GM23338 (cell line): ENCODE data around the gene INTS6L. TPM values are rescaled to one million over a fixed set of nuclear protein-coding genes. Genes with fewer than 3 reads are reported as not detected.

Experiments used
- ATAC-seq: fragments of 200-7000 bp; cut with Tn5 transposase; 3 replicates; pipeline ENCODE4 v1.9.1; 2020
- DNase-seq: peaks from one replicate; pipeline ENCODE4 v3.0.0-alpha.2; 2015; ENCODE audit warnings: low spot score
- H2AFZ ChIP-seq: fragments of 200-600 bp; sonication (generic); 2 replicates; pipeline ENCODE4 v1.8.0; 2016; ENCODE audit warnings: antibody characterized with exemption, mild to moderate bottlenecking, moderate library complexity
- H3F3A ChIP-seq: fragments of 200-600 bp; sonication (generic); replicated peaks from 2 replicates; pipeline ENCODE4 v1.8.0; 2017; ENCODE audit warnings: antibody characterized with exemption, mixed run types, low read depth
- H3K27ac ChIP-seq: fragments of 200-600 bp; sonication (generic); 2 replicates; pipeline ENCODE4 v1.6.1; 2016; ENCODE audit warnings: low read depth
- H3K27me3 ChIP-seq: fragments of 200-600 bp; sonication (generic); 2 replicates; pipeline ENCODE4 v1.8.0; 2016; ENCODE audit warnings: mild to moderate bottlenecking, mixed run types, moderate library complexity; ENCODE audit not compliant: insufficient read depth
- H3K36me3 ChIP-seq: fragments of 200-600 bp; sonication (generic); 2 replicates; pipeline ENCODE4 v1.8.0; 2016; ENCODE audit warnings: mild to moderate bottlenecking; ENCODE audit not compliant: insufficient read depth
- H3K4me1 ChIP-seq: fragments of 200-600 bp; sonication (generic); 2 replicates; pipeline ENCODE4 v1.8.0; 2016; ENCODE audit warnings: mild to moderate bottlenecking, moderate library complexity; ENCODE audit not compliant: insufficient read depth
- H3K4me2 ChIP-seq: fragments of 200-600 bp; sonication (generic); 2 replicates; pipeline ENCODE4 v1.7.1; 2017; ENCODE audit warnings: mixed run types
- H3K4me3 ChIP-seq: fragments of 200-600 bp; sonication (generic); 2 replicates; pipeline ENCODE4 v1.6.1; 2016; ENCODE audit warnings: mixed run types
- H3K79me2 ChIP-seq: fragments of 200-600 bp; sonication (generic); replicated peaks from 2 replicates; pipeline ENCODE4 v1.8.0; 2017; ENCODE audit warnings: mild to moderate bottlenecking; ENCODE audit not compliant: insufficient read depth
- H3K9me2 ChIP-seq: fragments of 200-600 bp; sonication (generic); 2 replicates; pipeline ENCODE4 v1.8.0; 2017; ENCODE audit not compliant: insufficient read depth
- H4K20me1 ChIP-seq: fragments of 200-600 bp; sonication (generic); replicated peaks from 2 replicates; pipeline ENCODE4 v1.8.0; 2017; ENCODE audit warnings: mild to moderate bottlenecking; ENCODE audit not compliant: insufficient read depth
- H3K27ac Mint-ChIP-seq: 2 replicates; pipeline ENCODE4 v1.8.0; 2020; ENCODE audit warnings: inconsistent platforms, mild to moderate bottlenecking, moderate library complexity, mixed read lengths
- H3K27me3 Mint-ChIP-seq: 3 replicates; pipeline ENCODE4 v1.8.0; 2022; ENCODE audit warnings: low read depth, mild to moderate bottlenecking, moderate library complexity, mixed read lengths, inconsistent platforms; ENCODE audit not compliant: insufficient read depth, poor library complexity
- H3K36me3 Mint-ChIP-seq: 3 replicates; pipeline ENCODE4 v1.8.0; 2021; ENCODE audit warnings: low read depth, mild to moderate bottlenecking, inconsistent platforms, moderate library complexity, mixed read lengths
- H3K4me1 Mint-ChIP-seq: 3 replicates; pipeline ENCODE4 v1.8.0; 2020; ENCODE audit warnings: mild to moderate bottlenecking, inconsistent platforms, mixed read lengths
- H3K4me3 Mint-ChIP-seq: 3 replicates; pipeline ENCODE4 v1.8.0; 2021; ENCODE audit warnings: moderate library complexity, mild to moderate bottlenecking, inconsistent platforms, mixed read lengths
- H3K9me3 Mint-ChIP-seq: 3 replicates; pipeline ENCODE4 v1.8.0; 2020; ENCODE audit warnings: moderate library complexity, mild to moderate bottlenecking, inconsistent platforms, mixed read lengths
- CREB1 ChIP-seq: fragments of 250-450 bp; sonication (Bioruptor Pico); IDR thresholded peaks from 2 replicates; pipeline ENCODE4 v1.5.0; 2020; ENCODE audit warnings: low read depth, mild to moderate bottlenecking, moderate library complexity
- CTCF ChIP-seq, 2 experiments: fragments of 200-600 bp in 1 of 2; sonication (generic) in 1 of 2; conservative IDR thresholded peaks; 2 replicates each; pipeline versions ENCODE4 v1.5.1 to v1.6.1; 2016 to 2017; ENCODE audit warnings: antibody characterized with exemption in 2 of 2, low read depth in 2 of 2, mild to moderate bottlenecking in 2 of 2, moderate library complexity in 1 of 2
- ETS1 ChIP-seq: IDR thresholded peaks from 2 replicates; pipeline ENCODE4 v1.6.1; 2016; ENCODE audit warnings: antibody characterized with exemption
- EZH2 ChIP-seq: fragments of 200-600 bp; sonication (generic); IDR thresholded peaks from one replicate; pipeline ENCODE4 v1.8.0; 2017; ENCODE audit warnings: antibody characterized with exemption, mild to moderate bottlenecking, low read depth; ENCODE audit not compliant: unreplicated experiment
- EZH2phosphoT487 ChIP-seq: fragments of 200-600 bp; sonication (generic); IDR thresholded peaks from one replicate; pipeline ENCODE4 v1.8.1; 2018; ENCODE audit warnings: antibody characterized with exemption; ENCODE audit not compliant: unreplicated experiment
- JUNB ChIP-seq: IDR thresholded peaks from one replicate; pipeline ENCODE4 v1.6.1; 2016; ENCODE audit warnings: antibody characterized with exemption; ENCODE audit not compliant: unreplicated experiment
- NANOG ChIP-seq: IDR thresholded peaks from 2 replicates; pipeline ENCODE4 v1.6.1; 2016; ENCODE audit warnings: antibody characterized with exemption, borderline replicate concordance
- POLR2AphosphoS5 ChIP-seq: IDR thresholded peaks from 2 replicates; pipeline ENCODE4 v1.6.1; 2016; ENCODE audit warnings: antibody characterized with exemption, low read depth
- REST ChIP-seq: IDR thresholded peaks from one replicate; pipeline ENCODE4 v1.6.1; 2018; ENCODE audit warnings: antibody characterized with exemption; ENCODE audit not compliant: unreplicated experiment
- STAT1 ChIP-seq: IDR thresholded peaks from one replicate; pipeline ENCODE4 v1.6.1; 2016; ENCODE audit warnings: antibody characterized with exemption; ENCODE audit not compliant: unreplicated experiment
- ZNF114 ChIP-seq: fragments of 250-450 bp; sonication (Bioruptor Pico); IDR thresholded peaks from 2 replicates; pipeline ENCODE4 v1.5.0; 2020; ENCODE audit warnings: mild to moderate bottlenecking, moderate library complexity
- ZNF331 ChIP-seq: fragments of 250-450 bp; sonication (Bioruptor Pico); IDR thresholded peaks from 2 replicates; pipeline ENCODE4 v1.5.0; 2020; ENCODE audit warnings: low read depth, mild to moderate bottlenecking, moderate library complexity
- ZNF462 ChIP-seq: fragments of 250-450 bp; sonication (Bioruptor Pico); IDR thresholded peaks from 2 replicates; pipeline ENCODE4 v1.5.0; 2020; ENCODE audit warnings: mild to moderate bottlenecking, moderate library complexity
- polyA plus RNA-seq: library from polyadenylated mRNA; unstranded; fragments of >200 nt; fragmentation: Nextera tagmentation; extraction: Ambion mirVana; gene quantifications from 2 replicates; pipeline ENCODE4 v1.2.1, GENCODE V29; 2016
- total RNA-seq: library from RNA; depleted of rRNA; stranded (reverse); fragments of >200 nt; shearing (Covaris generic); gene quantifications from 2 replicates; pipeline ENCODE4 v1.2.3, GENCODE V29; 2014

The INTS6L gene
- total and polyA plus RNA-seq, 2 experiments from 2014 or later, result 4.5 to 6.4 TPM

GRCh38 chrX:135497736-135498135 is 22.7 kb upstream of the INTS6L start:
- H3K4me1 Mint-ChIP-seq, result no peaks in the 10 kb centered on the region
- Histone ChIP-seq H3K79me2 (no peaks in the 10 kb centered on the region), H3K27me3 (no peaks in the 10 kb centered on the region), H3F3A (no peaks in the 10 kb centered on the region), H3K9me2 (no peaks in the 10 kb centered on the region), H3K36me3 (no peaks in the 10 kb centered on the region), H3K4me1 (no peaks in the 10 kb centered on the region), H2AFZ (no peak overlapping the region), H3K4me2 (no peak overlapping the region), H3K4me3 (no peak overlapping the region), H4K20me1 (no peaks in the 10 kb centered on the region), H3K27ac (no peak overlapping the region)
- H3K36me3 Mint-ChIP-seq, result no peaks in the 10 kb centered on the region
- no peak overlapping the region for H3K27ac Mint-ChIP-seq
- H3K9me3 Mint-ChIP-seq, result no peaks in the 10 kb centered on the region
- H3K27me3 Mint-ChIP-seq, result no peaks in the 10 kb centered on the region
- H3K4me3 Mint-ChIP-seq, result no peak overlapping the region
- TF ChIP-seq POLR2AphosphoS5 (no peak), REST (no peak), ZNF462 (CRISPR knock-in tag) (no peak), NANOG (no peak), CTCF (conservative IDR thresholded peaks at IDR 0.05; ENCODE audit: low read depth in 2 of 2) (no peak), ZNF114 (CRISPR knock-in tag) (no peak), ETS1 (no peak), EZH2phosphoT487 (no peak), CREB1 (CRISPR knock-in tag) (no peak), EZH2 (no peak), JUNB (no peak), ZNF331 (CRISPR knock-in tag) (no peak), STAT1 (no peak)
- ATAC-seq (no peak), DNase-seq (no peak)
